ENCODE measurements around the gene SWI5.

SWI5 gene

DNA sequence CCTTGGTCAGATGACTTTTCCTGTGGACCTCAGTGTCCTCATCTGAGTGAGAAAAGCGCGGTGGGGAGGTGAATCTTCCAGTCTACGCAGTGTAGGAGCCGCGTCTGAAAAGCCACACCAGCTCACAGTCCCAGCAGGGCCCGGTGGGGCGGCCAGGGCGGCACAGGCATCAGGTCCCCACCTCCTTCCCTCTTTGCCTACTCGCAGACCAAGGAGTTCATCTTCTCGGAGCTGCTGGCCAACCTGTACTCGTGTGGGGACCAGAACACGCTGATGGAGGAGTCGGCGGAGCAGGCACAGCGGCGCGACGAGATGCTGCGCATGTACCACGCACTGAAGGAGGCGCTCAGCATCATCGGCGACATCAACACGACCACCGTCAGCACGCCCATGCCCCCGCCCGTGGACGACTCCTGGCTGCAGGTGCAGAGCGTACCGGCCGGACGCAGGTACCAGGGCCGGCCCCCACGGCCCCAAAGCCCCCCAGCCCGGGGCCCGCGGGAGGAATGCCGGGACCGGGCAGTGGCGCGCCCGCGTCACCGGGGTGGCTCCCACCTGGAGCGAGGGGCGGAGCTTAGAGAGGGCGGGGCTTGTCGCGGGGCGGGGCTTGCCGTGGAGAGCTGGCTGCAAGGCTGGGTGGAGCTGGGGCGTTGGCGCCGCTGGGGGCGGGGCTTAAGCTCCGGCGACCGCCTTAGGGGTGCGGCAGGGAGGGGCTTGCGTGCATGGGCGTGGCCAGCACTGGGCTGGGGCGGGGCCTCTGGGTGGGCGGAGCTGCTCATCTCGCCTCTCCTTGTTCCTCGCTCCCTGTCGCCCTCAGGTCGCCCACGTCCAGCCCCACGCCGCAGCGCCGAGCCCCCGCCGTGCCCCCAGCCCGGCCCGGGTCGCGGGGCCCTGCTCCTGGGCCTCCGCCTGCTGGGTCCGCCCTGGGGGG lies 25.9 kb upstream of the SWI5 start:
- Mint-ChIP-seq H3K4me3 (peak overlapping the region; percentile 52 to 58 (median 52)), H3K4me1 (peaks cover 44% of the 10 kb centered on the region), H3K36me3 (ENCODE audit: low read depth) (peaks cover 33% of the 10 kb centered on the region), H3K9me3 (no peaks in the 10 kb centered on the region), H3K27ac (peak overlapping the region in 2 of 3 experiments; percentile 48 to 89), H3K27me3 (ENCODE audit: low read depth) (peaks cover 3% of the 10 kb centered on the region)
- no peak for TF ChIP-seq CTCF (IDR thresholded peaks at IDR 0.05; ENCODE audit: unreplicated experiment in 3 of 3)

- Mint-ChIP-seq H3K9me3 (no peaks in the 10 kb centered on the region), H3K4me1 (peaks cover 37% of the 10 kb centered on the region), H3K27me3 (ENCODE audit: low read depth) (peaks cover 3% of the 10 kb centered on the region), H3K36me3 (ENCODE audit: low read depth) (peaks cover 35% of the 10 kb centered on the region), H3K4me3 (peak overlapping the region; percentile 76 to 80 (median 76)), H3K27ac (peak overlapping the region in 2 of 3 experiments; percentile 41 to 62)
- no peak for TF ChIP-seq CTCF (IDR thresholded peaks at IDR 0.05; ENCODE audit: unreplicated experiment in 3 of 3)
These were observed 25.0 kb upstream of the SWI5 start for GRCh38 chr9:128250839-128251731.

DNA sequence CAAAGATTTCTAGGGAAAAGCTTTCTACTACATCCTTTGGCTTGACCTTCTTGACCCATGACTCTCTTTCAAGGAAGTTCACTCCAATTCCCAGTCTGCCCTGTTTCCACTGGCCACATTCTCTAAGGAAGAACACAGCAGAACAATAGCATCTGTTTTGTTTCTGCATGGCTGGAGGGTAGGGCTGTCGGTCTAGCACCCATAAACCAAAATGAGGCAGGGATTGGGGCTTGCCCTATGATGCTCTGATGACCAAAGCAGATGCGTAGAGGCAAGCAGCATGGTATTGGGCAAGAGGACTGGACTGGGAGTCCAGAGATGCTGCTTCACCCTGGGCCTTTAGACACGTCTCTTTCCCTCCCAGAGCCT lies 24.4 kb upstream of the SWI5 start:
- Mint-ChIP-seq H3K27me3 (ENCODE audit: low read depth) (peaks cover 3% of the 10 kb centered on the region), H3K36me3 (ENCODE audit: low read depth) (peaks cover 35% of the 10 kb centered on the region), H3K9me3 (no peaks in the 10 kb centered on the region), H3K4me1 (peaks cover 33% of the 10 kb centered on the region), H3K27ac (peak overlapping the region; percentile 12 to 62 (median 41)), H3K4me3 (peak overlapping the region; percentile 66 to 80 (median 76))
- TF ChIP-seq CTCF (IDR thresholded peaks at IDR 0.05; ENCODE audit: unreplicated experiment in 3 of 3): no peak

DNA sequence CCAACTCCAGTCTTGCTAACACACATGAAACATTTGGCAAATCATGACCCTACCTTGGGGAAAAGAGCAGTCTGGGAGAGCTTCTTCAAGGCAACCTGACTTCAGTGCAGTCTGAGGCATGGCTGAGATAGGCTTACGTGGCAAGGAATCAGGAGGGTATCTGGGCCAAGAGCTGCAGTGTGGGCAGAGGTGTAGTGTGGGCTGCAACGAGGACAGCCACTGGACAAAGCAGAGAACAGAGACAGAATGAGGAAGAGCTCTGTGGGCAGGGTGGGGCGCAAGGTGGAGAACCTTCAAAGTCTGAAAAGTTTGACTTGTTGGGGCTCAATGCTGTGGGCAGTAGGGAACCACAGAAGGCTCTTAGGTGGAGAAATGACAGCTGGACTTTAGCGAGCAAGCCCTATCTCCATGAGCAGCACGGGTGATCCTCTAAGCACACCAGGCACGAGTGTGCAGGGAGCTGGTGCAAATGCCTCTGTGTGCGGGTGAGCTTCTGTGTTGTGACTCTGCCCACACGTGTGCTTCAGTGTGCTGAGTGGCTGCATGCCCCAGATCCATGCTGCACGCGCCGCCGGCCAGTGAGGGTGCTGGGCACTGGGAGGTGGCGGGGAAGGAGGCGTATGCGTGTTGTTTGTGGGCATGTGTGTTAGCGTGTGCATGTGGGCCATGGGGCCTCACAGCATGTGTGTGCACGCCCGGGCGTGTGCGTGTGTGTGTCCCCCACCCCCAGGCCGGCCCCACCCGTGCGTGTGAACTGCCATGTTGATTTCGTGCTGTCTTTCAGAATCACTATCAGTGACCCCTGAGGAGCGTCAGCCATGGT lies 23.5 kb upstream of the SWI5 start:
- Mint-ChIP-seq H3K27me3 (ENCODE audit: low read depth) (peaks cover 3% of the 10 kb centered on the region), H3K4me3 (peak overlapping the region in 1 of 3 experiments; percentile 80), H3K9me3 (no peaks in the 10 kb centered on the region), H3K36me3 (ENCODE audit: low read depth) (peaks cover 35% of the 10 kb centered on the region), H3K4me1 (peaks cover 26% of the 10 kb centered on the region), H3K27ac (peak overlapping the region; percentile 12 to 62 (median 41))
- TF ChIP-seq CTCF (IDR thresholded peaks at IDR 0.05; ENCODE audit: unreplicated experiment in 3 of 3): no peak

DNA sequence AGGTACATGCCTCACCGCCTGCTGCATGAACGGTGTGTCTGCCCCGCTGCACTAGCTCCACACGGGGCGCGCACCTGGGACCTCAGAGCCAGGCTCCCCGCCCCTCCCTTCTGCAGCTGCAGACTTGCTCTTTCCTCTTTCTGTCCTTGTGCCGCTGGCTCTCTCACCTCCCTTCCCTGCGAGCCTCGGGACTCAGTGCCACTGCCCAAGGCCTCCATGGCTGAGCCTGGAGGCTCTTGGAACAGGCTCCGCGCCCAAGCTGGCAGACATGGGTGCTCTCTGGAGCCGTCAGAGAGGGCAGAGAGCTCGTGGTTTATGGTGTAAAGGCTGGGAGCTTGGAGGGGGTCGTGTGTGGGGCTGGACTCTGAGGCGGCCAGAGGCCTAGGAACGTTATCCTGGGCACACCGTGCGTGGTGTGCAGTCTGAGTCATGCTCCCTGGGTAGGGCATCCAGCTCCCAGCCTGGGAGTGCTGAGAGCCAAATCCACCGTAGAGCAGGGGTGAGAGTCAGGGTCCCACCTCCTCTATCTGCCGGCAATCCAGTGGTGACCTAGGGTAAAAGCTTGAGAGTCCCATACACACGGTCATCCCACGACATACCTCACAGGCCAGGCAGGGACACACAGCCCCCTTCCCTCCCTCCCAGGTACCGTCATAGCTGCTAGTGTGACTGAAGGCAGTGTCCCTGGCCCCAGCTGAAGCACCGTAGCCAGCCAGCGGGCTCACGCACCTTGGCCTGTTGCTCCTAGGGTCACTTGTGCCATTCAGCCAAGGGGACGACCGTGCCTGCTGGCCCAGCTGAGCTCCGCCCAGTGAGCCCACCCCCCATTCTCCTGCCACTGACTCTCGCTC lies 22.7 kb upstream of the SWI5 start:
- Mint-ChIP-seq H3K4me3 (peak overlapping the region in 1 of 3 experiments; percentile 19), H3K9me3 (no peaks in the 10 kb centered on the region), H3K4me1 (peaks cover 22% of the 10 kb centered on the region), H3K27ac (no peak overlapping the region), H3K27me3 (ENCODE audit: low read depth) (peaks cover 3% of the 10 kb centered on the region), H3K36me3 (ENCODE audit: low read depth) (peaks cover 37% of the 10 kb centered on the region)
- TF ChIP-seq CTCF (IDR thresholded peaks at IDR 0.05; ENCODE audit: unreplicated experiment in 3 of 3): no peak
